ENCODE results near the gene ANKMY2.

Gene ANKMY2

GRCh38 chr7:16657656-16658279 is 12.2 kb upstream of the ANKMY2 start:
- DNase-seq, result no peak

GRCh38 chr7:16656141-16656540 is 10.6 kb upstream of the ANKMY2 start:
- DNase-seq, result no peak

GRCh38 chr7:16655394-16655793 is 9.8 kb upstream of the ANKMY2 start:
- DNase-seq, result no peak

- no peak for DNase-seq
Measured at GRCh38 chr7:16652888-16653287, 7.3 kb upstream of the ANKMY2 start.

- DNase-seq, result no peak
Measured at GRCh38 chr7:16652240-16652583, 6.7 kb upstream of the ANKMY2 start.

GRCh38 chr7:16651396-16652239 is 6.1 kb upstream of the ANKMY2 start:
- DNase-seq, result no peak

GRCh38 chr7:16650266-16650665 is 4.7 kb upstream of the ANKMY2 start:
- DNase-seq, result no peak

GRCh38 chr7:16649196-16649595 is 3.6 kb upstream of the ANKMY2 start:
- DNase-seq, result no peak

GRCh38 chr7:16648551-16648950 is 3.0 kb upstream of the ANKMY2 start:
- DNase-seq, result no peak

- DNase-seq, result no peak
Measured at GRCh38 chr7:16647435-16647960, 1.9 kb upstream of the ANKMY2 start.

GRCh38 chr7:16646472-16647072 is 1.0 kb upstream of the ANKMY2 start:
- no peak for DNase-seq

GRCh38 chr7:16644636-16645592 is 640 bp downstream of the ANKMY2 start:
- peak; percentile 73 for DNase-seq

- DNase-seq, result no peak
Measured at GRCh38 chr7:16644157-16644556, 1.4 kb downstream of the ANKMY2 start.

GRCh38 chr7:16638282-16639280 is 7.0 kb downstream of the ANKMY2 start:
- DNase-seq, result no peak

GRCh38 chr7:16637379-16637778 is 8.2 kb downstream of the ANKMY2 start:
- no peak for DNase-seq

- no peak for DNase-seq
Measured at GRCh38 chr7:16636555-16637101, 8.9 kb downstream of the ANKMY2 start.

GRCh38 chr7:16634271-16634738 is 11.2 kb downstream of the ANKMY2 start:
- DNase-seq, result no peak

GRCh38 chr7:16630654-16631053 is 14.9 kb downstream of the ANKMY2 start:
- DNase-seq, result no peak

- DNase-seq, result no peak
Measured at GRCh38 chr7:16627236-16627635, 18.3 kb downstream of the ANKMY2 start.

- no peak for DNase-seq
Measured at GRCh38 chr7:16626388-16626787, 19.2 kb downstream of the ANKMY2 start.

GRCh38 chr7:16619979-16620408 is 25.6 kb downstream of the ANKMY2 start:
- no peak for DNase-seq

All from femur (tissue), 1 donor.